HepG2 (cell line): ENCODE results near the gene UROD. TPM values are rescaled to one million over a fixed set of nuclear protein-coding genes. Genes with fewer than 3 reads are reported as not detected.

Experiments
- AHR ChIP-seq: IDR thresholded peaks from 2 replicates; pipeline ENCODE4 v1.6.1; 2018; ENCODE audit warnings: missing genetic modification reagents, missing compliant biosample characterization
- FOSL1 ChIP-seq: sonication (generic); formaldehyde crosslinking; IDR thresholded peaks from 2 replicates; pipeline ENCODE4 v1.9.0; 2021; ENCODE audit warnings: missing genetic modification reagents, borderline replicate concordance
- KDM2A ChIP-seq: sonication (generic); formaldehyde crosslinking; IDR thresholded peaks from 2 replicates; pipeline ENCODE4 v1.4.0; 2020; ENCODE audit warnings: low read depth, missing genetic modification reagents, borderline replicate concordance
- XRCC5 ChIP-seq: fragments of 200-400 bp; formaldehyde crosslinking; optimal IDR thresholded peaks from 2 replicates; pipeline ENCODE3; 2017; ENCODE audit warnings: mild to moderate bottlenecking, low read length
- ZBTB33 ChIP-seq: sonication (generic); formaldehyde crosslinking; IDR thresholded peaks from 2 replicates; pipeline ENCODE4 v1.4.0; 2020; ENCODE audit warnings: missing genetic modification reagents
- ZFX ChIP-seq: sonication (generic); formaldehyde crosslinking; IDR thresholded peaks from 2 replicates; pipeline ENCODE4 v1.4.0; 2020; ENCODE audit warnings: mild to moderate bottlenecking, low read depth, missing genetic modification reagents, moderate library complexity
- ZNF552 ChIP-seq: sonication (generic); formaldehyde crosslinking; IDR thresholded peaks from 2 replicates; pipeline ENCODE4 v1.9.0; 2022; ENCODE audit warnings: missing genetic modification reagents, mild to moderate bottlenecking, borderline replicate concordance
- polyA plus RNA-seq, 8 experiments: library from polyadenylated mRNA; depleted of rRNA in 3 of 8; stranded (reverse) in 7 of 8; unstranded in 1 of 8; fragments of >200 nt; fragmentation: Illumina TruSeq in 4 of 8; extraction: Trizol in 4 of 8; gene quantifications; 2 replicates each; pipeline versions ENCODE4 v1.2.1 to v1.2.3, GENCODE V29; 2011 to 2016; ENCODE audit warnings: low read depth in 4 of 8, missing spikeins in 1 of 8, mixed read lengths in 1 of 8; ENCODE audit not compliant: insufficient read depth in 1 of 8
- total RNA-seq, 5 experiments: library from RNA; depleted of rRNA; stranded (reverse); fragments of >200 nt; fragmentation: Illumina TruSeq; extraction: Trizol; gene quantifications; 2 replicates each; pipeline ENCODE4 v1.2.3, GENCODE V29; 2016; ENCODE audit warnings: low read depth in 1 of 5
- TF ChIP-seq, protein P1 (sequence below): sonication (generic); formaldehyde crosslinking; IDR thresholded peaks from 2 replicates; pipeline ENCODE4 v1.5.0; 2020; ENCODE audit warnings: mild to moderate bottlenecking, missing genetic modification reagents, moderate library complexity
- TF ChIP-seq, protein P2 (sequence below): sonication (generic); formaldehyde crosslinking; IDR thresholded peaks from 2 replicates; pipeline ENCODE4 v1.4.0; 2020; ENCODE audit warnings: mild to moderate bottlenecking, missing genetic modification reagents
- TF ChIP-seq, protein P3 (sequence below): sonication (generic); formaldehyde crosslinking; IDR thresholded peaks from 2 replicates; pipeline ENCODE4 v1.4.0; 2020; ENCODE audit warnings: missing genetic modification reagents, low read depth, mild to moderate bottlenecking, borderline replicate concordance

The UROD gene
- total and polyA plus RNA-seq, 2 of the 13 experiments (the other 11 are each of a cell fraction or from before 2014, with no cell fraction given) = 162 to 171 TPM

- TF ChIP-seq, protein P1, sequence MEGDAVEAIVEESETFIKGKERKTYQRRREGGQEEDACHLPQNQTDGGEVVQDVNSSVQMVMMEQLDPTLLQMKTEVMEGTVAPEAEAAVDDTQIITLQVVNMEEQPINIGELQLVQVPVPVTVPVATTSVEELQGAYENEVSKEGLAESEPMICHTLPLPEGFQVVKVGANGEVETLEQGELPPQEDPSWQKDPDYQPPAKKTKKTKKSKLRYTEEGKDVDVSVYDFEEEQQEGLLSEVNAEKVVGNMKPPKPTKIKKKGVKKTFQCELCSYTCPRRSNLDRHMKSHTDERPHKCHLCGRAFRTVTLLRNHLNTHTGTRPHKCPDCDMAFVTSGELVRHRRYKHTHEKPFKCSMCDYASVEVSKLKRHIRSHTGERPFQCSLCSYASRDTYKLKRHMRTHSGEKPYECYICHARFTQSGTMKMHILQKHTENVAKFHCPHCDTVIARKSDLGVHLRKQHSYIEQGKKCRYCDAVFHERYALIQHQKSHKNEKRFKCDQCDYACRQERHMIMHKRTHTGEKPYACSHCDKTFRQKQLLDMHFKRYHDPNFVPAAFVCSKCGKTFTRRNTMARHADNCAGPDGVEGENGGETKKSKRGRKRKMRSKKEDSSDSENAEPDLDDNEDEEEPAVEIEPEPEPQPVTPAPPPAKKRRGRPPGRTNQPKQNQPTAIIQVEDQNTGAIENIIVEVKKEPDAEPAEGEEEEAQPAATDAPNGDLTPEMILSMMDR (CRISPR knock-in tag) = peak; percentile 86
- TF ChIP-seq KDM2A (CRISPR knock-in tag) (peak; percentile 31; the same call in 1 of the 2 replicates), ZFX (0 out of 2 replicates have a peak, but pooled peaks have one; percentile 37), FOSL1 (CRISPR knock-in tag) (no peak), AHR (no peak), XRCC5 (peak; percentile 46), ZBTB33 (peak; percentile 63; the same call in 1 of the 2 replicates), ZNF552 (CRISPR knock-in tag) (0 out of 2 replicates have a peak, but pooled peaks have one; percentile 57)
- TF ChIP-seq, protein P2, sequence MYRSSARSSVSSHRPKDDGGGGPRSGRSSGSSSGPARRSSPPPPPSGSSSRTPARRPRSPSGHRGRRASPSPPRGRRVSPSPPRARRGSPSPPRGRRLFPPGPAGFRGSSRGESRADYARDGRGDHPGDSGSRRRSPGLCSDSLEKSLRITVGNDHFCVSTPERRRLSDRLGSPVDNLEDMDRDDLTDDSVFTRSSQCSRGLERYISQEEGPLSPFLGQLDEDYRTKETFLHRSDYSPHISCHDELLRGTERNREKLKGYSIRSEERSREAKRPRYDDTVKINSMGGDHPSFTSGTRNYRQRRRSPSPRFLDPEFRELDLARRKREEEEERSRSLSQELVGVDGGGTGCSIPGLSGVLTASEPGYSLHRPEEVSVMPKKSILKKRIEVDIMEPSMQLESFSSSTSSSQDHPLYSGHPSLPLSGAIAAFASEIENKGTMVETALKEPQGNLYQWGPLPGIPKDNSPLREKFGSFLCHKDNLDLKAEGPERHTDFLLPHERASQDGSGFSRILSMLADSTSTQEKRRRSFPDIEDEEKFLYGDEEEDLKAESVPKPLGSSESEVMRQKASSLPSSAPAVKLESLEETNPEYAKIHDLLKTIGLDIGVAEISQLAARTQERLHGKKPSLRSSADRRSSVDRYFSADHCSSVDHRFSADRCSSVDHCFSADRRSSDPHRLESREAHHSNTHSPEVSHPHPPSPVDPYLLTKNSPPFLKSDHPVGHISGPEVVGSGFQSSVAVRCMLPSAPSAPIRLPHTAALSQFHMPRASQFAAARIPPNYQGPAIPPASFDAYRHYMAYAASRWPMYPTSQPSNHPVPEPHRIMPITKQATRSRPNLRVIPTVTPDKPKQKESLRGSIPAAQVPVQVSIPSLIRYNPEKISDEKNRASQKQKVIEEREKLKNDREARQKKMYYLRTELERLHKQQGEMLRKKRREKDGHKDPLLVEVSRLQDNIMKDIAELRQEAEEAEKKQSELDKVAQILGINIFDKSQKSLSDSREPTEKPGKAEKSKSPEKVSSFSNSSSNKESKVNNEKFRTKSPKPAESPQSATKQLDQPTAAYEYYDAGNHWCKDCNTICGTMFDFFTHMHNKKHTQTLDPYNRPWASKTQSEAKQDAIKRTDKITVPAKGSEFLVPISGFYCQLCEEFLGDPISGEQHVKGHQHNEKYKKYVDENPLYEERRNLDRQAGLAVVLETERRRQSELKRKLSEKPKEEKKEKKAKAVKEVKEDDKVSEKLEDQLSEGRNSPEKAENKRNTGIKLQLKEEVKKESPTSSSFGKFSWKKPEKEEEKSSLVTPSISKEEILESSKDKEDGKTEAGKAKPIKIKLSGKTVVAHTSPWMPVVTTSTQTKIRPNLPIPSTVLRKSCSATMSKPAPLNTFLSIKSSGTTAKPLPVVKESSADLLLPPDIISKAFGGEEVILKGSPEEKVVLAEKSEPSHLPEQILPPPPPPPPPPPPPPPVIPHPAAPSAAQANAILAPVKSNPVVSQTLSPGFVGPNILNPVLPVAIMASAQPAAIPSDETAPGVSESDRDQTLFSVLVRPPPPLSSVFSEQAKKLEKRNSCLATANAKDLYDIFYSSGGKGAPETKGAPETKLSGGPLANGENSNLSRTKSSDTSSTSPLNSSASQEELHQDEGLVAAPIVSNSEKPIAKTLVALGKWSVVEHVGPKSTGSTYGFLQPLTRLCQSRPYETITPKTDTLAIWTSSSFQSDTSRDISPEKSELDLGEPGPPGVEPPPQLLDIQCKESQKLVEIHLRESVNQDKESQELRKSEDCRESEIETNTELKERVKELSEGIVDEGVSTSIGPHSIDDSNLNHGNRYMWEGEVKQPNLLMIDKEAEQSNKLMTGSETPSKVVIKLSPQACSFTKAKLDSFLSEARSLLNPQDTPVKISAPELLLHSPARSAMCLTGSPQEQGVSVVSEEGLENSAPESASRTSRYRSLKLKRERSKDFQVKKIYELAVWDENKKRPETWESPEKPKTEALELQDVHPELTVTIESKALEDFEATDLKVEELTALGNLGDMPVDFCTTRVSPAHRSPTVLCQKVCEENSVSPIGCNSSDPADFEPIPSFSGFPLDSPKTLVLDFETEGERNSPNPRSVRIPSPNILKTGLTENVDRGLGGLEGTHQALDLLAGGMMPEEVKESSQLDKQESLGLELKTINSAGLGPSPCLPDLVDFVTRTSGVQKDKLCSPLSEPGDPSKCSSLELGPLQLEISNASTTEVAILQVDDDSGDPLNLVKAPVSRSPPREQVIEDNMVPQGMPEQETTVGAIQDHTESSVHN = 0 out of 2 replicates have a peak, but pooled peaks have one; percentile 41
- TF ChIP-seq, protein P3, sequence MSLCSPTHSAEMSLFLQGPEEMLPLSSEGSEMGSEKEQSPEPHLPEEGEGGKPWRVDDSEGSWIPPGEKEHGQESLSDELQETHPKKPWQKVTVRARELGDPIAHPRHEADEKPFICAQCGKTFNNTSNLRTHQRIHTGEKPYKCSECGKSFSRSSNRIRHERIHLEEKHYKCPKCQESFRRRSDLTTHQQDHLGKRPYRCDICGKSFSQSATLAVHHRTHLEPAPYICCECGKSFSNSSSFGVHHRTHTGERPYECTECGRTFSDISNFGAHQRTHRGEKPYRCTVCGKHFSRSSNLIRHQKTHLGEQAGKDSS (CRISPR knock-in tag) = 0 out of 2 replicates have a peak, but pooled peaks have one; percentile 36
These were observed 6.7 kb downstream of the UROD start (continued) for GRCh38 chr1:45018599-45019230.
